SK-N-MC (cell line): ENCODE measurements around the gene CIZ1.

Experiments
- DNase-seq: peaks from one replicate; pipeline ENCODE4 v3.0.0-alpha.2; 2011; ENCODE audit warnings: low read depth, low spot score
- H3K27ac ChIP-seq: fragments of 200-600 bp; sonication (generic); 2 replicates; pipeline ENCODE4 v1.5.1; 2016; ENCODE audit warnings: mixed run types
- H3K36me3 ChIP-seq: fragments of 200-600 bp; sonication (generic); 2 replicates; pipeline ENCODE4 v1.6.1; 2017; ENCODE audit warnings: antibody characterized with exemption, low read length, mixed read lengths; ENCODE audit not compliant: insufficient read depth
- H3K4me3 ChIP-seq: fragments of 200-600 bp; sonication (generic); 2 replicates; pipeline ENCODE4 v1.5.1; 2016
- H3K9ac ChIP-seq: fragments of 200-600 bp; sonication (generic); 2 replicates; pipeline ENCODE4 v1.8.0; 2017; ENCODE audit warnings: mixed run types, mixed read lengths; ENCODE audit not compliant: insufficient read length
- H3K9me3 ChIP-seq: fragments of 200-600 bp; sonication (generic); 2 replicates; pipeline ENCODE4 v1.6.1; 2017; ENCODE audit warnings: low read depth, mild to moderate bottlenecking, antibody characterized with exemption, low read length, moderate library complexity, mixed read lengths
- EZH2 ChIP-seq: fragments of 200-600 bp; sonication (generic); IDR thresholded peaks from one replicate; pipeline ENCODE4 v1.6.1; 2017; ENCODE audit warnings: antibody characterized with exemption
- FOXP2 ChIP-seq: optimal IDR thresholded peaks from 2 replicates; pipeline ENCODE3; 2011; ENCODE audit warnings: mild to moderate bottlenecking, moderate library complexity; ENCODE audit not compliant: insufficient read depth; ENCODE audit errors: extremely low read length, control extremely low read depth
- POLR2AphosphoS5 ChIP-seq: IDR thresholded peaks from 2 replicates; pipeline ENCODE4 v1.6.1; 2012; ENCODE audit warnings: mild to moderate bottlenecking, low read depth, low read length, borderline replicate concordance

The CIZ1 gene

GRCh38 chr9:128153947-128154695, 37.3 kb downstream of the CIZ1 start:
- Histone ChIP-seq H3K9ac (no peak overlapping the region), H3K27ac (no peak overlapping the region), H3K36me3 (no peaks in the 10 kb centered on the region), H3K4me3 (no peak overlapping the region), H3K9me3 (no peaks in the 10 kb centered on the region)
- DNase-seq, result no peak
- TF ChIP-seq EZH2 (no peak), FOXP2 (no peak), POLR2AphosphoS5 (no peak)

GRCh38 chr9:128153060-128153946, 38.1 kb downstream of the CIZ1 start:
- no peak for TF ChIP-seq POLR2AphosphoS5
- TF ChIP-seq FOXP2, result no peak
- TF ChIP-seq EZH2, result no peak
- H3K9me3 ChIP-seq, result no peaks in the 10 kb centered on the region
- no peak overlapping the region for H3K9ac ChIP-seq
- DNase-seq, result no peak
- no peak overlapping the region for H3K27ac ChIP-seq
- no peaks in the 10 kb centered on the region for H3K36me3 ChIP-seq
- no peak overlapping the region for H3K4me3 ChIP-seq

- Histone ChIP-seq H3K4me3 (no peak overlapping the region), H3K9ac (no peak overlapping the region), H3K36me3 (no peaks in the 10 kb centered on the region), H3K27ac (no peak overlapping the region), H3K9me3 (no peaks in the 10 kb centered on the region)
- TF ChIP-seq POLR2AphosphoS5, result no peak
- TF ChIP-seq FOXP2, result no peak
- no peak for TF ChIP-seq EZH2
- no peak for DNase-seq
These were observed 39.0 kb downstream of the CIZ1 start for GRCh38 chr9:128152133-128153059.

GRCh38 chr9:128151309-128152132, 39.9 kb downstream of the CIZ1 start:
- no peak for TF ChIP-seq POLR2AphosphoS5
- TF ChIP-seq EZH2, result no peak
- TF ChIP-seq FOXP2, result no peak
- Histone ChIP-seq H3K9me3 (no peaks in the 10 kb centered on the region), H3K27ac (no peak overlapping the region), H3K9ac (no peak overlapping the region), H3K4me3 (no peak overlapping the region), H3K36me3 (no peaks in the 10 kb centered on the region)
- no peak for DNase-seq

GRCh38 chr9:128150594-128151308, 40.6 kb downstream of the CIZ1 start:
- H3K4me3 ChIP-seq, result no peak overlapping the region
- no peak overlapping the region for H3K9ac ChIP-seq
- DNase-seq, result no peak
- TF ChIP-seq EZH2, result no peak
- TF ChIP-seq FOXP2, result no peak
- TF ChIP-seq POLR2AphosphoS5, result no peak
- H3K9me3 ChIP-seq, result no peaks in the 10 kb centered on the region
- H3K27ac ChIP-seq, result no peak overlapping the region
- H3K36me3 ChIP-seq, result no peaks in the 10 kb centered on the region

- DNase-seq, result no peak
- TF ChIP-seq EZH2, result no peak
- TF ChIP-seq POLR2AphosphoS5, result no peak
- TF ChIP-seq FOXP2, result no peak
- H3K9me3 ChIP-seq, result no peaks in the 10 kb centered on the region
- H3K4me3 ChIP-seq, result no peak overlapping the region
- no peak overlapping the region for H3K9ac ChIP-seq
- H3K36me3 ChIP-seq, result no peaks in the 10 kb centered on the region
- H3K27ac ChIP-seq, result no peak overlapping the region
These were observed 41.3 kb downstream of the CIZ1 start for GRCh38 chr9:128149951-128150593.
